WERI-Rb-1 (cell line): ENCODE data around the gene EIF3J.

Source experiments
- DNase-seq: peaks from one replicate; pipeline ENCODE4 v3.0.0-alpha.2; 2020
- H3K27ac ChIP-seq: fragments of 250-450 bp; sonication (Bioruptor Pico); 2 replicates; pipeline ENCODE4 v1.5.1; 2020; ENCODE audit warnings: mild to moderate bottlenecking, moderate library complexity
- H3K27me3 ChIP-seq: fragments of 250-450 bp; sonication (Bioruptor Pico); 2 replicates; pipeline ENCODE4 v1.5.1; 2021; ENCODE audit warnings: mild to moderate bottlenecking, low read depth, moderate library complexity; ENCODE audit not compliant: insufficient read depth, severe bottlenecking
- H3K36me3 ChIP-seq: fragments of 250-450 bp; sonication (Bioruptor Pico); 2 replicates; pipeline ENCODE4 v1.5.1; 2020; ENCODE audit warnings: mild to moderate bottlenecking, moderate library complexity
- H3K4me3 ChIP-seq: 2 replicates; pipeline ENCODE4 v1.5.1; 2011; ENCODE audit warnings: low read depth, mild to moderate bottlenecking, control low read depth, low read length
- H3K9me3 ChIP-seq: fragments of 250-450 bp; sonication (Bioruptor Pico); 2 replicates; pipeline ENCODE4 v1.5.1; 2021; ENCODE audit warnings: mild to moderate bottlenecking, moderate library complexity; ENCODE audit not compliant: severe bottlenecking
- TF ChIP-seq, protein P1 (sequence below): IDR thresholded peaks from 2 replicates; pipeline ENCODE4 v1.5.1; 2011; ENCODE audit warnings: low read depth, mild to moderate bottlenecking, control low read depth, inconsistent platforms, low read length

The EIF3J gene, protein sequence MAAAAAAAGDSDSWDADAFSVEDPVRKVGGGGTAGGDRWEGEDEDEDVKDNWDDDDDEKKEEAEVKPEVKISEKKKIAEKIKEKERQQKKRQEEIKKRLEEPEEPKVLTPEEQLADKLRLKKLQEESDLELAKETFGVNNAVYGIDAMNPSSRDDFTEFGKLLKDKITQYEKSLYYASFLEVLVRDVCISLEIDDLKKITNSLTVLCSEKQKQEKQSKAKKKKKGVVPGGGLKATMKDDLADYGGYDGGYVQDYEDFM

DNA sequence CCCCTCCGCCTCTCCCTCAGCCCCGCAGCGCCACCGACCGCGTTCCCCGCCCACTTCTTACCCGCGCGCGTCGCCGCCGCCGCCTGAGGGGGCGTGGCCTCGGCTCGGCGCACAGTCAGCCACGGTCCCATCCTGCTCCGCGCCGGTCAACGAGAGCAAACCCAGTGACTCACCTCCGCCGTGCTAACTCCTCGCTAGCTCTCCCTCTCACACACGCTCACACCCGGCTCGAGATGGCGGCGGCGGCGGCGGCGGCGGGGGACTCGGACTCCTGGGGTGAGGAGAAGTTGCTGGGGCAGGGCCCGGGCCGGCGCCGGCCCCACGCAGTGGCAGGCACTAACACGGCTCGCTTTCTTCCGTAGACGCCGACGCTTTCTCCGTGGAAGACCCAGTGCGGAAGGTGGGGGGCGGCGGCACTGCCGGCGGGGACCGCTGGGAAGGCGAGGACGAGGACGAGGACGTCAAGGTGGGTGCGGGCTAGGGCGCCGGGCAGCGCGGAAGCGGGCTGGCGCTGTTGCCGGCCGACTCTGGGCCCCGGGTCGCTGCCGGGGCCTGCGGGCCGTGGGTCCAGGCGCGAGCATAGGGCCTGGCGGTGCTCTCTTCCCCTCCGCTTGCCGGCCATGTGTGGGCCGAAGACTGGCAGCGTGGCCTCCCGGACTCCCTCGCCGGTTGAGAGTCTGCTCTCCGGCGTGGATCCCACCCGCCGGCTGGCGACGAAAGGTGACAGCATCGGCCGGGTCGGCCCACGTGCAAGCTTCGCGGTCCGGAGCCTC lies at the start of gene EIF3J:
Gene EIF3J (plus strand): TSS at position 186 of the 773 bp plus-strand sequence. CDS start 48 bp downstream, at position 234.
- Histone ChIP-seq H3K27me3 (no peaks in the 10 kb centered on the region), H3K9me3 (no peaks in the 10 kb centered on the region), H3K36me3 (peaks cover 25% of the 10 kb centered on the region), H3K4me3 (peak within 1 kb of the TSS; percentile 95), H3K27ac (peak within 1 kb of the TSS; percentile 96)
- peak; percentile 95 for DNase-seq
- TF ChIP-seq, protein P1, sequence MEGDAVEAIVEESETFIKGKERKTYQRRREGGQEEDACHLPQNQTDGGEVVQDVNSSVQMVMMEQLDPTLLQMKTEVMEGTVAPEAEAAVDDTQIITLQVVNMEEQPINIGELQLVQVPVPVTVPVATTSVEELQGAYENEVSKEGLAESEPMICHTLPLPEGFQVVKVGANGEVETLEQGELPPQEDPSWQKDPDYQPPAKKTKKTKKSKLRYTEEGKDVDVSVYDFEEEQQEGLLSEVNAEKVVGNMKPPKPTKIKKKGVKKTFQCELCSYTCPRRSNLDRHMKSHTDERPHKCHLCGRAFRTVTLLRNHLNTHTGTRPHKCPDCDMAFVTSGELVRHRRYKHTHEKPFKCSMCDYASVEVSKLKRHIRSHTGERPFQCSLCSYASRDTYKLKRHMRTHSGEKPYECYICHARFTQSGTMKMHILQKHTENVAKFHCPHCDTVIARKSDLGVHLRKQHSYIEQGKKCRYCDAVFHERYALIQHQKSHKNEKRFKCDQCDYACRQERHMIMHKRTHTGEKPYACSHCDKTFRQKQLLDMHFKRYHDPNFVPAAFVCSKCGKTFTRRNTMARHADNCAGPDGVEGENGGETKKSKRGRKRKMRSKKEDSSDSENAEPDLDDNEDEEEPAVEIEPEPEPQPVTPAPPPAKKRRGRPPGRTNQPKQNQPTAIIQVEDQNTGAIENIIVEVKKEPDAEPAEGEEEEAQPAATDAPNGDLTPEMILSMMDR, result no peak

DNA sequence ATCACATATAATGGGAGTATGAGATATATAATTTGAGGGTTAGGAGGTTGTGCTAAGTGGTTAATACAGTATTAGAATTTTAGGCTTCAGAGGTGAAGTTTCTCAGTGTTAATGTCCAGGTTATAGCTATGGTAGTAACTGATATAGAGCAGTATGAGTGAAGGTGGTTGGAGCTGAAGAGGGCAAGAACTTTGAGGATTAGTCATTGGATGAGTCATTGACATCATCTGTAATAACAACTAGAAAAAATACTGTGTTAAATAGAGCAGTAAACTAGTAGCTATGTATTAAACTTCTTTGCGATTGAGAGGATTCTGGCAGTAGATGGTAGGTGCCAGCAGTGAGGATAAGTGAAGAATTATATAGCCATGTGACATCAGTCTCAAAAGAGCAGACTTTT lies 47.5 kb upstream of the EIF3J start:
- Histone ChIP-seq H3K4me3 (no peak overlapping the region), H3K27ac (no peak overlapping the region), H3K9me3 (no peaks in the 10 kb centered on the region), H3K27me3 (no peaks in the 10 kb centered on the region), H3K36me3 (peaks cover 78% of the 10 kb centered on the region)
- TF ChIP-seq, protein P1, result no peak
- no peak for DNase-seq

DNA sequence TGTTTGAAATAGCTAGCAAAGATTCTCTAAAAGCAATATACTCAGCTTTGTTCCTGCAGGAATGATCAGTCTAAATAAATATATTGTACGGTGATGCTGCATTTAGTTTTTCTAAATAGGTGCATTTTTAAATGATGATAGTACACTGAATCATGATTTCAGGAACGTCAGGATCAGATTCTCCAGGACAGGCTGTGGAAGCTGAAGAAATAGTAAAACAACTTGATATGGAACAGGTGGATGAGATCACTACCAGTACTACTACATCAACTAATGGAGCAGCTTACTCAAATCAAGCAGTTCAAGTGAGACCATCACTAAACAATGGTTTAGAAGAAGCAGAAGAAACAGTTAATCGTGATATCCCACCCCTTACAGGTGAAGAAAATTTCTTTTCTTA lies 46.3 kb upstream of the EIF3J start:
- TF ChIP-seq, protein P1, result no peak
- peaks cover 72% of the 10 kb centered on the region for H3K36me3 ChIP-seq

DNA sequence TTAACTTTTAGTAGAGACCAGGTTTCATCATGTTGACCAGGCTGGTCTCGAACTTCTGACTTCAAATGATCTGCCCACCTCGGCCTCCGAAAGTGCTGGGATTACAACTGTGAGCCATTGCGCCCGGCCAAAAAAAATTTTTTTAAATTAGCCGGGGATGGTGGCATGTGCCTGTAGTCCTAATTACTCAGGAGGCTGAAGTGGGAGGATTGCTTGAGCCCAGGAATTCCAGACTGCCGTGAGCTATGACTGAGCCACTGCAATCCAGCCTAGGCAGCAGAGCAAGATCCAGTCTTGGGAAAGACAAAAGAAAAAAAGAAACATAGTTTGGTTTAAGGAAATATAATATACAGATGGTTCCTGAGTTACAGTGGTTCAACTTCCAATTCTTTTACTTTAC lies 44.9 kb upstream of the EIF3J start:
- H3K36me3 ChIP-seq, result peaks cover 69% of the 10 kb centered on the region
- H3K9me3 ChIP-seq, result no peaks in the 10 kb centered on the region
- no peaks in the 10 kb centered on the region for H3K27me3 ChIP-seq
- no peak for DNase-seq
- no peak overlapping the region for H3K4me3 ChIP-seq
- TF ChIP-seq, protein P1, result no peak
- no peak overlapping the region for H3K27ac ChIP-seq

More for the DNA sequence above, 46.3 kb upstream of the EIF3J start:
- H3K27ac ChIP-seq, result no peak overlapping the region
- no peaks in the 10 kb centered on the region for H3K27me3 ChIP-seq
- no peak overlapping the region for H3K4me3 ChIP-seq
- no peaks in the 10 kb centered on the region for H3K9me3 ChIP-seq
- DNase-seq, result no peak

DNA sequence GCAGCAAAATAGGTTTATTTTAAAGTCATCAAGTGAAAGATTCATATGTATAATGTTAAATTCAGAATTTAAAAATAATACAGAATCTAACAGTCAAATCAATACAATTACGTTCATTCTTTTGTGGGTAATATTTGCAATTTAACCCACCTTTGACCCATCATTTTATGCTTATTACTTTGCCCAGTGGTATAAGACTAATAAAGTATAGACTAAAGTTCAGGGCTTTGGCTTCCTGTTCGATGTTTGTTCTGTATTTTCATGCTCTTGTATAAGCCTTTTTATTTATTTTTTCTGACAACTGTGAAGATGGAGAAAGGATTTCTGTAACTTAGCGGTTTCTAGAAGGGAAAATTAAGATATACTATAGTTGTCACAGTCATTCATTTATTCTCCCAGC lies 44.3 kb upstream of the EIF3J start:
- H3K36me3 ChIP-seq, result peaks cover 69% of the 10 kb centered on the region
- H3K4me3 ChIP-seq, result no peak overlapping the region
- no peaks in the 10 kb centered on the region for H3K27me3 ChIP-seq
- H3K9me3 ChIP-seq, result no peaks in the 10 kb centered on the region
- DNase-seq, result no peak
- TF ChIP-seq, protein P1, result no peak
- no peak overlapping the region for H3K27ac ChIP-seq
